ENCODE data around the gene MICAL3.

MICAL3 gene

DNA sequence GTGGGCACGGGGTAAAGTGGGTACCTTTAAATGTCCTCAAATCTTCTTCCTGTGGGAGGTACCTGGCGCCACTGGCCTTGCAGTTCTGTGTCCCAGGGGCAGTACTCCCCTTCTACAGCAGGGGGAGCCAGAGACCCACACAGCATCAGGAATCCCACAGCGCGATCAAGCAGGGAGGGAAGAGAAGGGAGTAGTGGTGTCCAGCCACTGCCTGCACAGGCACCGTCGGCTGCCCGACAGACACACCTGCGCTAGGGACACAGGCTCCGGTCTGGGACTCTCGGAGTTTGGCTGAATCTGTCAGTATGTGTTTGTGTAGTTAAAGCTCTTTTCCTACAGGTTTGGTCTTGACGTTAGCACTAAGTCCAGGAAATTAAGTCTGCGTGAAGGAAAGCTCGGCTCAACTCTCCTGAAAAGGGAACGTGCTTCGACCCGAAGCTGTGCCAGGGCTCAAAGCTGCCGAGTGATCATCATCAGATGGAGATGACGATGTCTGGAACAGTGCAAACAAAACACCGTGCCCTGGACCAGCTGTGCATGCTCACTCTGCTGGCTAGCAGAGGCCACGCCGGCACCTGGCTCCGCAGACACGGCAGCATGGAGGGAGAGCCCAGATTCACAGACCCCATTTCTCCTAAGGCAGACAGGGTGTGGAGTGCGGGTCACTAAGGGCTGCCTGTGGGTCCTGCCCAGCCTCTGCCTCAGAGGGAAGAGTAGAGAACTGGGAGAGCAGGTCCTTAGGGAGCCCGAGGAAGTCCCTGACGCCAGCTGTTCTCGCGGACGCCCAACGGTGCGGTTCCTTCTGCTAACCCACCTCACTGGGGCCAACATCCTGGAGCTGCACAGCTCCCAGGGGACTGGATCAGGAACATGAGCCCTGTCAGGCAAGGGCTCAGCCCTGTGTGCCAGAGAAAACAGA, 194.1 kb downstream of the MICAL3 start:
- DNase-seq: peak; percentile 89

DNA sequence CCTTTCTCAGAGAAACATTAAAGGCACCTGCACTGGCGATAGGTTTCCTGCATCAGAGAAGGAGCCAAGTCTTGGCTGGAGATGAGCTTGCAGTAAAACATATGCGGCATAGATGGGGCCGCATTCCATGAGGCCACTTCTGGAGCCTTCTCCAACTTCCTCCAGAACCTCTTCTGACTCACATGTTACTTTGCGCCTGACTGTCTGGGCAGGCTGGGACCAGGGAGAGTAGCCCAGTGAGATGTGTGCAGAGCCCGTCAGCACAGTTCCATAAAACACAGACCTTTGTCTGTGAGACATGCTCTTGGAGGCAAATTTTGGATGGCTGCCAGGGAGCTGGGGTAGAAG, 194.7 kb downstream of the MICAL3 start:
- no peak for DNase-seq

DNA sequence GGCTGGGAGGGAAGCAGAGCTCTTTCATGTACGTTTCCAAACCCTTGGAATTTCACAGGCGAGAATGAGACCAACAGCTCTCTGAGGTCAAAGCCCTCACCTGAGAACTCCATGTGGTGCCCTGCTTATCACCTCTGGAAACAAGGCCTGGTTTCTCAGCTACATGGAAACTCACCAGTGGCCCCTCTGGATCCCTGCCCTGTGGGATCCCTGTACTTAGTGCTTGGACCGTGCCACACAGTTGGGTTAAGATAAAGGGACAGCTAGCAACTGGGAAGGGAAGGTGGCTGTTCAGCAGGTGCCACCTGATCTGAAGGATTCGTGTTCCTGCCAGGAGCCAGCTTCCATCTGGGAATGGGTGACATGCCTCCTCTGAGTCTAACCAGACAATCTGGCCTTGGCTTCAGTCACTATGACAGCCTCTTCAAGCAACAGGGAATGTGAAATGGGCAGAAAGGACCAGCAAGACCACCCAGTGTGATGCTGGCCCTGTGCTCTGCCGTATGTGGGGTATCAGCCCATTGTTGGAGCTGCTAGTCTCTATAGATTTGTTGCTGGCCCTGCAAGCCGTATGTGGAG, 195.8 kb downstream of the MICAL3 start:
- no peak for DNase-seq

GRCh38 chr22:17827466-17827865, 196.9 kb downstream of the MICAL3 start:
- DNase-seq: no peak

GRCh38 chr22:17825876-17826550, 198.3 kb downstream of the MICAL3 start:
- no peak for DNase-seq

GRCh38 chr22:17824457-17824856, 199.9 kb downstream of the MICAL3 start:
- peak; percentile 93 for DNase-seq

DNA sequence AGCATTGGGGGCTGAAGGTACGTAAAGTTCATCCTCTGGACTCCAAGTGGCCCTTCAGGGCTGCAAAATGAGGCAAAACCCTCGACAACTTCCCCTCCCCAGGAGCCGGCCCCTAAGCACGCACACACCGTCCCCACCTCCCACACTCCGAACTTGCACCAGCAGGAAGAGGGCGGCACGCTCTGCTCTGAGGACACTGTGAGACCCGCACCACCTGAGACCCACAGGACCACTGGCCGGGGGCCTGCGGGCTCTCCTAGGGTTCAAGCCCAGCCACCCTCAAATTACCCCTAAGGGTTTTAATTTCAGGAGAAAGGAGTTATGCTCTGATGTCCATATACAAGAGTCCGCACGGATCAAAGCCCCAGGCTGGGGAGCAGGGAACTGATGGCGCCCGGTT, 200.4 kb downstream of the MICAL3 start:
- DNase-seq: no peak

GRCh38 chr22:17823226-17823625, 201.1 kb downstream of the MICAL3 start:
- DNase-seq: no peak

DNA sequence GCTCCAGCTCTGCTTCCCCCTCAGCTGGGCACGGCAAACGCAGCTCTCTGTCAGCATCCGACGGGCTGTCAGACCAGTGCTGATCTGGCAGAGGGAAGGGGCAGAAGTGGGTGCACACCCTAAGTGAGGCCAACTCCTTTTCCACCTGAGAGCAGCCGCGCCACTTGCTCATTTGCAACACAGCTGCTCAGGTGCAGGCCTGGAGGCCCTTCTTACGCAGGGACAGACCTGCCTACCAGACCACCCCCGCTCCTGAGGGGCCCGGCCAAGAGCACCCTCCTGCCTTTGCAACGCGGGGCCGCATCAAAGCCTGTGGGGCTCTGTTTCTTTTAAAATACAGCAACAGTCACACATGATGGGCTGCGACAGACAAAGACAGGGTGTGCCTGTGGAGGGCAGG, 202.3 kb downstream of the MICAL3 start:
- no peak for DNase-seq

- no peak for DNase-seq
These were observed 203.4 kb downstream of the MICAL3 start for GRCh38 chr22:17820879-17821439.

DNA sequence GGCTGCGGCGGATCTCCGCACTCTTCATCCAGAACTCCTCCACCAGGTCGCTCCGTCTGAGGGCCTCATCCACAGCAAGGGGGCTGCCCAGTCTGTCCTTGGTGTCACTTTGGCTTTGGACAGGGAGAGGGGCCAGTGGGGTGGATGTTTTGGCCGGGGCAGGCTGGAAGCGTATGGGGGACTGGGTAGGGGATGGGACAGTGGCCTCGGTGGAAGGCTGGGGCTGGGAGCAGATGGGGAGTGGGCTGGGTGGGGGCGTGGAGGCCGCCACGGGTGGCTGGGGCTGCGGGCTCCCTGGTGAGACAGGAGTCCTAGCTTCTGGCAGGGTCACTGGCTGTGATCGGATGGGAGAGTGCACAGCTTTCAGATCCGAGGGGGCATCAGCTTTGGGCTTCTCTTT, 205.7 kb downstream of the MICAL3 start:
- no peak for DNase-seq

DNA sequence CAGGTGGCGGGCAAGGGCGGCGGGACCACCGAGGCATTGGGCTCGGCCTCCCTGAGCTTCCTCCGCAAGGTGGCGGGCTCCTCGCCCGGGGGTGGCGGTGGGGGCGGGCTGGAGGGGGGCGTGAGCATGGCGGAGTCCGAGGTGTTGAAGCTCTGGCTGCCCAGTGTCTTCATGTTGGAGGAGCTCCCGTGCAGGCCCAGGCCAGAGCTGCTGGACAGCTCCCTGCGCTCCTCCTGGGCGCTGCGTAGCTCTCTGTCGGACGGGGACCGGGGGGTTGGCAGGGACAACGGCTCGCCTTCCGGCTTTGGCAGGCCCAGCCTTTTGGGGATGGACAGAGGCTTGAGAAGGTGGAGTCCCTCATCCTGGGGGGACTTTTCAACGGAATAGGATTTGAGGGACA, 206.2 kb downstream of the MICAL3 start:
- DNase-seq: no peak

GRCh38 chr22:17817511-17818065, 206.8 kb downstream of the MICAL3 start:
- DNase-seq: no peak

DNA sequence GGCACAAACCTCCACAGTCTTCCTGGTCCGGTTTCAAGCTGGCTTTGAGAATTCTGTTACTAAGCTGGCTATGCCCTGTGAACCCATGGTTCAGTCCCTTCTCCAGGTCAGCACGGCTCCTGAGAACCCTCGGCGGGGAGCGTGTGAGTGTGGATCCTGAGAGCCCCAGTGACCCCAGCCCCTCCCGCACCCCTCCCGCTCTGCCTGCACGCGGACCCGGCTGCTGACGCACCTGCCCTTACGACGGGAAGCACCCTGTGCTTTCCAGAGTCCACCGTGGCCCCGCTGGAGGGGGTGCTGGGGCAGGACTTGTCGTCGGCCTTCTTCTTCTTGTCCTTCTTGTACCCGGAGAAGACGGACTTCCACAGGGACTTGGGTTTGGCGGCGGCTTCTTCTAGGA, 207.3 kb downstream of the MICAL3 start:
- no peak for DNase-seq

DNA sequence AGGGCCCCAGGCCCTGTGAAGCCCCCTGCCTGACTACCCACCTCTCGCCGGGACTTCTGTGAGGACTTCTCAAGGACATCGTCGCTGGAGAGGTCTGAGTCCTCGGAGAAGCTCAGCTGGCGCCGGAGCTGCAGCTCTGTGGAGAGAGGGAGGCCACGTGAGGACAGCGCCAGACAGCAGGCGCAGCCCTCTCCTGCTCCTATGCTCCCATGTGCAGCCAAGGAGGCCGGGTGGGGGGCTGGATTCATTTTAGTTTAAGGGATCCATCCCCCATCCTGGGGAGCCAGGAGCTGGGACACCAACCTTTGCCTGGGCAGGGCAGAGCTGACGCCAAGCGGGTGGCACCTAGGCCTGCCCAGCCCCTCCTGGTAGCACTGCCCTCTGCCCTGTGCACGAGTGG, 207.7 kb downstream of the MICAL3 start:
- no peak for DNase-seq

DNA sequence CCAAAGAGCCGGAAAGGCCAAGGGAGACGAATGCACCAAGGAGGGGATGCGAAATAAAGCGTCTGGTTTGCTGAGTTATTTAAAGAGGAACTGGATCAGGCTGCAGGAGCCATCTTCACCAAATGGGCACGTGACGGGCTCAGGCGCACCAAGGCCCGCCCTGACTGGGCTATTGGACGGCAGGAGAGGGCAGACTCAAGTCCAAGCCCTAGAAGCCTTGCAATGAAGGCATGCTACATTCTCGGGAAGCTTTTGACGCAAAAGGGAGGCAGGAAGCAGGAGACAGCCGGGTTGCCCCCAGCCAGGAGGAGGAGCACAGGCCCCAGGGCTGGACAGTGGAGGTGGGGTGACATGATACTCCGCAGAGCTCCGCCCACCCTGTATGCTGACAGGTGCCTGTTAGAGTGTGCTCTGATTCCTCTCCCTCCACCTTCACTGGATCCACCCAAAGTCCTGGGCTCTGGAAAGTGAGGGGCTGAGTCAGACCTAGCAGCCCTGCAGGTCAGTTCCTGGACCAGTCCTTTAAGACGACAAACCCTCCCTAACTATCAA, 208.6 kb downstream of the MICAL3 start:
- no peak for DNase-seq

DNA sequence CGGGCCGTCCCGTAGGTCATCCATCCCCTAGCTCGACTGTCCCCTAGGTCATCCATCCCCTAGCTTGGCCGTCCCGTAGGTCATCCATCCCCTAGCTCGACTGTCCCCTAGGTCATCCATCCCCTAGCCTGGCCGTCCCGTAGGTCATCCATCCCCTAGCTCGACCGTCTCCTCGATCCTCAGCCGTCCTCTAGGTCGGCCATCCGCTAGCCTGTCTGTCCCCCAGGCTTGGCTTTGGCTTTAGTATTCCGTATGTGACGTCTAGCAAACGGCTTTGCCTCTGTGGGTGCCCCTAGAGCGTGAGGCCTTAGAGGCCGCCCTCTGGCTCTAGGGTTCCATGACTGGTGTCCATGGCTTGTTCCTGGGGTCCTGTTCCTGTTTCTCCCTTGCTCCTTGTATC, 209.5 kb downstream of the MICAL3 start:
- DNase-seq: no peak

- DNase-seq: no peak
These were observed 210.3 kb downstream of the MICAL3 start for GRCh38 chr22:17814084-17814483.

GRCh38 chr22:17811119-17811518, 213.2 kb downstream of the MICAL3 start:
- no peak for DNase-seq

- DNase-seq: no peak
These were observed 213.7 kb downstream of the MICAL3 start for GRCh38 chr22:17810570-17811116.

- DNase-seq: no peak
These were observed 215.5 kb downstream of the MICAL3 start for GRCh38 chr22:17808693-17809403.

All from hematopoietic multipotent progenitor cell treated with erythropoietin and hydrocortisone succinate and interleukin-3 and kit ligand, for 4 days (in vitro differentiated cells).